Parathyroid adenoma (tissue), 2 donors: ENCODE data around the gene TEX48.

Source experiments
- H2AFZ ChIP-seq: fragments of 300-600 bp; sonication (generic); one replicate; pipeline ENCODE4 v1.7.0; 2017; ENCODE audit warnings: antibody characterized with exemption, mild to moderate bottlenecking
- H3K27ac ChIP-seq: fragments of 300-600 bp; sonication (generic); one replicate; pipeline ENCODE4 v1.7.0; 2017
- H3K27me3 ChIP-seq: fragments of 300-600 bp; sonication (generic); one replicate; pipeline ENCODE4 v1.7.0; 2017; ENCODE audit warnings: low read length; ENCODE audit not compliant: control insufficient read depth, insufficient read depth
- H3K36me3 ChIP-seq: fragments of 300-600 bp; sonication (generic); one replicate; pipeline ENCODE4 v1.7.0; 2017; ENCODE audit warnings: low read length; ENCODE audit not compliant: control insufficient read depth, insufficient read depth
- H3K4me1 ChIP-seq: fragments of 300-600 bp; sonication (generic); one replicate; pipeline ENCODE4 v1.7.0; 2017; ENCODE audit warnings: control low read depth
- H3K4me2 ChIP-seq: fragments of 300-600 bp; sonication (generic); one replicate; pipeline ENCODE4 v1.7.0; 2017; ENCODE audit warnings: low read length
- H3K4me3 ChIP-seq: fragments of 300-600 bp; sonication (generic); one replicate; pipeline ENCODE4 v1.7.0; 2017; ENCODE audit warnings: low read depth, low read length
- H3K79me2 ChIP-seq: fragments of 300-600 bp; sonication (generic); one replicate; pipeline ENCODE4 v1.7.0; 2017; ENCODE audit warnings: control low read depth
- H3K9ac ChIP-seq: fragments of 300-600 bp; sonication (generic); one replicate; pipeline ENCODE4 v1.7.0; 2017; ENCODE audit warnings: mild to moderate bottlenecking
- H3K9me3 ChIP-seq: fragments of 300-600 bp; sonication (generic); one replicate; pipeline ENCODE4 v1.7.0; 2017; ENCODE audit warnings: low read length; ENCODE audit not compliant: control insufficient read depth
- CTCF ChIP-seq: fragments of 300-600 bp; sonication (generic); IDR thresholded peaks from one replicate; pipeline ENCODE4 v1.7.0; 2017; ENCODE audit warnings: antibody characterized with exemption, mild to moderate bottlenecking
- donor health status: primary hyperparathyroidism.

TEX48 gene

DNA sequence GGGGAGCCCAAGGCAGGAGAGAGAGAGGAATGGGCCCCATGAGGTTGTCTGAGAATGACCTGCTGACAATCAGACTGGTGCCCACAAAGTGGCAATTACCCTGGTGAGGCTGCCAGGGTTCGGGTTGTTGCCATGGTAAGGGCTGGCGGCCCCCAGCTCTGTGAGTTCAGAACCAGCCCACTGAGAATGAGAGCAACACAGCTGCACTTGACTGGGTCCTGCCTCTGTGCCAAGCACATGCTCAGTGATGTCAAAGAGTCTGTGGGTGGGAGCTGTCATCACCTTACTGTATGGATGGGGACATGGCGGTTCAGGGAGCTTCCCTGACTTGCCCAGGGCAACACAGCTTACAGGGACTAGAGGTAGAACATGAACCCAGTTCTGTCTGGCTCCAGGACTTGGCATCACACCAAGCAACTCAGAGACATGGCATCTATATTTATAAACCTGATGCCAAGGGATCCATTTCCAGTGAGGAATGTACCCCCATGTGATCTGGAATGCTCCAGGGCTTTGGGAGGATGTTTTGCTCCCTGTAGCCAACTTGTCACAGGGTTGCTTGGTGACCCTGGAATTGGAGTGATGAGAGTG, 38.2 kb upstream of the TEX48 start:
- H3K4me2 ChIP-seq: no peak overlapping the region
- H2AFZ ChIP-seq: no peak overlapping the region
- no peak overlapping the region for H3K9ac ChIP-seq
- no peaks in the 10 kb centered on the region for H3K79me2 ChIP-seq
- TF ChIP-seq CTCF: no peak
- H3K4me1 ChIP-seq: no peaks in the 10 kb centered on the region
- H3K9me3 ChIP-seq: no peaks in the 10 kb centered on the region
- H3K27me3 ChIP-seq: no peaks in the 10 kb centered on the region
- H3K4me3 ChIP-seq: no peak overlapping the region
- H3K36me3 ChIP-seq: no peaks in the 10 kb centered on the region
- no peak overlapping the region for H3K27ac ChIP-seq

- H3K9ac ChIP-seq: no peak overlapping the region
- H3K79me2 ChIP-seq: no peaks in the 10 kb centered on the region
- no peak overlapping the region for H3K27ac ChIP-seq
- no peak overlapping the region for H2AFZ ChIP-seq
- no peak overlapping the region for H3K4me2 ChIP-seq
- no peaks in the 10 kb centered on the region for H3K9me3 ChIP-seq
- H3K4me1 ChIP-seq: no peaks in the 10 kb centered on the region
- no peaks in the 10 kb centered on the region for H3K36me3 ChIP-seq
- no peak for TF ChIP-seq CTCF
- no peak overlapping the region for H3K4me3 ChIP-seq
- H3K27me3 ChIP-seq: no peaks in the 10 kb centered on the region
Measured at GRCh38 chr9:114719290-114719689, 37.3 kb upstream of the TEX48 start.

DNA sequence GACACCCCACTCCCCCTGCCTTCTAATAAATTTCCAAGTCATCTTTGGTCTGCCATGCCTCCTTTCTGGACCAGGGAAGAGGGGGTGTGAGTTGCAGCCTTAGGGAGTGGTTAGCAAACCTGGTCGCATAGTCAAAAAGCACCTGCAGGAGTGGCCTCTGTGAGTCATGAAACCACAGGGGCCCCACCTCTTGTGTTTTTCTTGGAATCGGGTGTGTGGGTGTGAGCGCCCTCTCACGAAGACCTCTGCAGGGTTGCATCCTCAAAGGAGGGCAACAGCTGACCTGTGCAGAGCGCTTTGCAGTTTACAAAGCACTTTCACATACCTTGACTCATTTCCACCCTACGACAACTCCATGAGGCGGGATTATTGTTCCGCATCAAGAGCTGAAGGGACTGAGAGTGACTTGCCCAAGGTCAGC, 36.8 kb upstream of the TEX48 start:
- H3K9me3 ChIP-seq: no peaks in the 10 kb centered on the region
- no peak overlapping the region for H3K4me2 ChIP-seq
- no peak overlapping the region for H3K9ac ChIP-seq
- H3K4me3 ChIP-seq: no peak overlapping the region
- no peak overlapping the region for H3K27ac ChIP-seq
- no peaks in the 10 kb centered on the region for H3K4me1 ChIP-seq
- H3K79me2 ChIP-seq: no peaks in the 10 kb centered on the region
- no peak overlapping the region for H2AFZ ChIP-seq
- no peak for TF ChIP-seq CTCF
- no peaks in the 10 kb centered on the region for H3K36me3 ChIP-seq
- no peaks in the 10 kb centered on the region for H3K27me3 ChIP-seq

DNA sequence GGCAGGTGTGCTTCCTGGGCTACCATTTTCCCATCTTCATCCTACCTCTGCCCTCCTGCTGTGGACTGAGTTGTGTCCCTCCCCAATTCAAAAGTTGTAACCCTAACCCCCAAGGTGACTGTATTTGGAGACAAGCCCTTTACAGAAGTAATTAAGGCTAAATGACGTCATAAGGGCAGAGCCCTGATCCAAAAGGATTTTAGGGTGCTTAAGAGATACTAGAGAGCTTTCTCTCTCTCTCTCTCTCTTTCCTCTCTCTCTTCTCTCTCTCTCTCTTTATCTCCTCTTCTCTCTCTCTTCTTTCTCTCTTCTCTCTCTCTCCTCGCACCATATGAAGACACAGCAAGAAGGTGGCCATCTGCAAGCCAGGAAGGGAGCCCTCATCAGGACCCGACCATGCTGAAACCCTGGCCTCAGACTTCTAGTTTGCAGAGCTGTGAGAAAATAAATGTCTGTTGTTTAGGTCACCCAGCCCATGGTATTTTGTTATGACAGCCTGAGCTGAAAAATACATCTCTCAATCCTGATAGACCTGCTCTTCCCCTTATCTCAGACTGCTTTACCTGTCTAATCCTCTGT, 36.0 kb upstream of the TEX48 start:
- no peak overlapping the region for H3K27ac ChIP-seq
- H3K36me3 ChIP-seq: no peaks in the 10 kb centered on the region
- no peak overlapping the region for H3K4me3 ChIP-seq
- H3K9ac ChIP-seq: no peak overlapping the region
- no peak for TF ChIP-seq CTCF
- no peaks in the 10 kb centered on the region for H3K9me3 ChIP-seq
- H2AFZ ChIP-seq: no peak overlapping the region
- H3K27me3 ChIP-seq: no peaks in the 10 kb centered on the region
- no peak overlapping the region for H3K4me2 ChIP-seq
- H3K79me2 ChIP-seq: no peaks in the 10 kb centered on the region
- H3K4me1 ChIP-seq: no peaks in the 10 kb centered on the region

GRCh38 chr9:114709636-114710035, 27.6 kb upstream of the TEX48 start:
- no peaks in the 10 kb centered on the region for H3K4me1 ChIP-seq
- H3K79me2 ChIP-seq: no peaks in the 10 kb centered on the region
- no peak for TF ChIP-seq CTCF
- no peak overlapping the region for H3K4me2 ChIP-seq
- H3K27ac ChIP-seq: no peak overlapping the region
- H3K4me3 ChIP-seq: no peak overlapping the region
- no peaks in the 10 kb centered on the region for H3K9me3 ChIP-seq
- no peaks in the 10 kb centered on the region for H3K36me3 ChIP-seq
- H2AFZ ChIP-seq: no peak overlapping the region
- H3K9ac ChIP-seq: no peak overlapping the region
- no peaks in the 10 kb centered on the region for H3K27me3 ChIP-seq
